ENCODE results near the gene AAK1.

Gene AAK1

GRCh38 chr2:69603146-69603743, 40.3 kb downstream of the AAK1 start:
- H3K4me3 ChIP-seq (ENCODE audit: insufficient read length, low read depth), result no peak overlapping the region
- no peaks in the 10 kb centered on the region for H3K4me1 ChIP-seq (ENCODE audit: insufficient read depth, insufficient read length)
- peaks cover 2% of the 10 kb centered on the region for H3K36me3 ChIP-seq (ENCODE audit: insufficient read depth, insufficient read length, low read length)

GRCh38 chr2:69601179-69601612, 42.3 kb downstream of the AAK1 start:
- Histone ChIP-seq H3K4me1 (ENCODE audit: insufficient read depth, insufficient read length) (no peaks in the 10 kb centered on the region), H3K9me3 (ENCODE audit: insufficient read depth, low read length) (no peaks in the 10 kb centered on the region), H3K4me3 (ENCODE audit: insufficient read length, low read depth) (no peak overlapping the region), H3K36me3 (ENCODE audit: insufficient read depth, insufficient read length, low read length) (peaks cover 2% of the 10 kb centered on the region), H3K9ac (ENCODE audit: insufficient read length, low read depth) (no peak overlapping the region), H3K27me3 (ENCODE audit: insufficient read depth, insufficient read length) (no peaks in the 10 kb centered on the region)
- no peak for TF ChIP-seq SUZ12 (IDR thresholded peaks at IDR 0.05; ENCODE audit: extremely low read depth, insufficient read depth, insufficient read length)
- TF ChIP-seq ZNF274 (IDR thresholded peaks at IDR 0.05; ENCODE audit: low read depth, low read length), result no peak
- no peak for TF ChIP-seq YY1 (IDR thresholded peaks at IDR 0.05; ENCODE audit: insufficient read depth, insufficient read length)
- DNase-seq (ENCODE audit: low read depth, low spot score), result no peak

More at GRCh38 chr2:69603146-69603743, 40.3 kb downstream of the AAK1 start:
- H3K27me3 ChIP-seq (ENCODE audit: insufficient read depth, insufficient read length), result no peaks in the 10 kb centered on the region
- no peaks in the 10 kb centered on the region for H3K9me3 ChIP-seq (ENCODE audit: insufficient read depth, low read length)
- no peak overlapping the region for H3K9ac ChIP-seq (ENCODE audit: insufficient read length, low read depth)
- no peak for TF ChIP-seq SUZ12 (IDR thresholded peaks at IDR 0.05; ENCODE audit: extremely low read depth, insufficient read depth, insufficient read length)
- no peak for TF ChIP-seq ZNF274 (IDR thresholded peaks at IDR 0.05; ENCODE audit: low read depth, low read length)
- no peak for TF ChIP-seq YY1 (IDR thresholded peaks at IDR 0.05; ENCODE audit: insufficient read depth, insufficient read length)
- no peak for DNase-seq (ENCODE audit: low read depth, low spot score)

GRCh38 chr2:69600425-69600824, 43.1 kb downstream of the AAK1 start:
- H3K4me1 ChIP-seq (ENCODE audit: insufficient read depth, insufficient read length), result no peaks in the 10 kb centered on the region
- TF ChIP-seq ZNF274 (IDR thresholded peaks at IDR 0.05; ENCODE audit: low read depth, low read length) (no peak), SUZ12 (IDR thresholded peaks at IDR 0.05; ENCODE audit: extremely low read depth, insufficient read depth, insufficient read length) (no peak), YY1 (IDR thresholded peaks at IDR 0.05; ENCODE audit: insufficient read depth, insufficient read length) (no peak)
- H3K9ac ChIP-seq (ENCODE audit: insufficient read length, low read depth), result no peak overlapping the region
- no peaks in the 10 kb centered on the region for H3K9me3 ChIP-seq (ENCODE audit: insufficient read depth, low read length)
- no peak overlapping the region for H3K4me3 ChIP-seq (ENCODE audit: insufficient read length, low read depth)
- H3K27me3 ChIP-seq (ENCODE audit: insufficient read depth, insufficient read length), result no peaks in the 10 kb centered on the region
- no peak for DNase-seq (ENCODE audit: low read depth, low spot score)
- peaks cover 2% of the 10 kb centered on the region for H3K36me3 ChIP-seq (ENCODE audit: insufficient read depth, insufficient read length, low read length)

- no peaks in the 10 kb centered on the region for H3K4me1 ChIP-seq (ENCODE audit: insufficient read depth, insufficient read length)
- no peak for DNase-seq (ENCODE audit: low read depth, low spot score)
- H3K4me3 ChIP-seq (ENCODE audit: insufficient read length, low read depth), result no peak overlapping the region
- no peaks in the 10 kb centered on the region for H3K9me3 ChIP-seq (ENCODE audit: insufficient read depth, low read length)
- peaks cover 2% of the 10 kb centered on the region for H3K36me3 ChIP-seq (ENCODE audit: insufficient read depth, insufficient read length, low read length)
- TF ChIP-seq SUZ12 (IDR thresholded peaks at IDR 0.05; ENCODE audit: extremely low read depth, insufficient read depth, insufficient read length) (no peak), YY1 (IDR thresholded peaks at IDR 0.05; ENCODE audit: insufficient read depth, insufficient read length) (no peak), ZNF274 (IDR thresholded peaks at IDR 0.05; ENCODE audit: low read depth, low read length) (no peak)
- H3K27me3 ChIP-seq (ENCODE audit: insufficient read depth, insufficient read length), result no peaks in the 10 kb centered on the region
- no peak overlapping the region for H3K9ac ChIP-seq (ENCODE audit: insufficient read length, low read depth)
Measured at GRCh38 chr2:69597843-69598610, 45.5 kb downstream of the AAK1 start.

- Histone ChIP-seq H3K4me3 (ENCODE audit: insufficient read length, low read depth) (no peak overlapping the region), H3K36me3 (ENCODE audit: insufficient read depth, insufficient read length, low read length) (peaks cover 2% of the 10 kb centered on the region), H3K4me1 (ENCODE audit: insufficient read depth, insufficient read length) (no peaks in the 10 kb centered on the region), H3K9me3 (ENCODE audit: insufficient read depth, low read length) (no peaks in the 10 kb centered on the region), H3K27me3 (ENCODE audit: insufficient read depth, insufficient read length) (no peaks in the 10 kb centered on the region), H3K9ac (ENCODE audit: insufficient read length, low read depth) (no peak overlapping the region)
- DNase-seq (ENCODE audit: low read depth, low spot score), result no peak
- no peak for TF ChIP-seq ZNF274 (IDR thresholded peaks at IDR 0.05; ENCODE audit: low read depth, low read length)
Measured at GRCh38 chr2:69597105-69597504, 46.4 kb downstream of the AAK1 start.

- no peaks in the 10 kb centered on the region for H3K9me3 ChIP-seq (ENCODE audit: insufficient read depth, low read length)
- H3K9ac ChIP-seq (ENCODE audit: insufficient read length, low read depth), result no peak overlapping the region
- TF ChIP-seq YY1 (IDR thresholded peaks at IDR 0.05; ENCODE audit: insufficient read depth, insufficient read length), result no peak
- no peak for TF ChIP-seq SUZ12 (IDR thresholded peaks at IDR 0.05; ENCODE audit: extremely low read depth, insufficient read depth, insufficient read length)
- no peak for TF ChIP-seq ZNF274 (IDR thresholded peaks at IDR 0.05; ENCODE audit: low read depth, low read length)
- no peak overlapping the region for H3K4me3 ChIP-seq (ENCODE audit: insufficient read length, low read depth)
- DNase-seq (ENCODE audit: low read depth, low spot score), result no peak
- no peaks in the 10 kb centered on the region for H3K36me3 ChIP-seq (ENCODE audit: insufficient read depth, insufficient read length, low read length)
- H3K4me1 ChIP-seq (ENCODE audit: insufficient read depth, insufficient read length), result no peaks in the 10 kb centered on the region
- no peaks in the 10 kb centered on the region for H3K27me3 ChIP-seq (ENCODE audit: insufficient read depth, insufficient read length)
Measured at GRCh38 chr2:69594341-69594740, 49.2 kb downstream of the AAK1 start.

GRCh38 chr2:69592511-69592910, 51.0 kb downstream of the AAK1 start:
- Histone ChIP-seq H3K4me3 (ENCODE audit: insufficient read length, low read depth) (no peak overlapping the region), H3K36me3 (ENCODE audit: insufficient read depth, insufficient read length, low read length) (no peaks in the 10 kb centered on the region), H3K9ac (ENCODE audit: insufficient read length, low read depth) (no peak overlapping the region), H3K27me3 (ENCODE audit: insufficient read depth, insufficient read length) (no peaks in the 10 kb centered on the region), H3K9me3 (ENCODE audit: insufficient read depth, low read length) (no peaks in the 10 kb centered on the region), H3K4me1 (ENCODE audit: insufficient read depth, insufficient read length) (no peaks in the 10 kb centered on the region)
- DNase-seq (ENCODE audit: low read depth, low spot score), result no peak
- TF ChIP-seq YY1 (IDR thresholded peaks at IDR 0.05; ENCODE audit: insufficient read depth, insufficient read length) (no peak), SUZ12 (IDR thresholded peaks at IDR 0.05; ENCODE audit: extremely low read depth, insufficient read depth, insufficient read length) (no peak), ZNF274 (IDR thresholded peaks at IDR 0.05; ENCODE audit: low read depth, low read length) (no peak)

All from NT2/D1 (cell line).